GM18517 (cell line): ENCODE data around the gene CSTF2.

ENCODE experiments used
- ATAC-seq: cut with Tn5 transposase; IDR thresholded peaks from one replicate; pipeline ENCODE4 v1.9.1; 2021; ENCODE audit warnings: mild to moderate bottlenecking, moderate library complexity; ENCODE audit not compliant: unreplicated experiment

CSTF2 gene

DNA sequence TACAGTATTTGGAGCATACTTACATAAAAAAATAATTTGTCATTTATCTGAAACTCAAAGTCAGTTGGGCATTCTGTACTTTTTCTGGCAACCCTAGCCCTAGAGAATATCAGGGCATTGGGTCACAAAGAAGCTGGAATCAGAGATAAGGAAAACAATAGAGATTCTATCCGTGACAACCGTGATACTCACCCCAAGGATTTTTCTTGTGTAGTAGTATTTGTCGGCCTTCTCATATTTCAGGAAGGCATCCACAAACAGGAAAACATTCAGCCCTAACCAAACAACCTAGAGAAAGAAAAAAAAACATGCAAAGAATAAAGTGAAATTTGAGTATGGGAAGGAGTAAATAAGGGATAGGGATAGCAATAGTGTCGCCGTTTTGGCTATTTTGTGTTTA, 50.3 kb downstream of the CSTF2 start:
- ATAC-seq: no peak

- ATAC-seq: no peak
These were observed 51.7 kb downstream of the CSTF2 start for GRCh38 chrX:100871594-100872560.

DNA sequence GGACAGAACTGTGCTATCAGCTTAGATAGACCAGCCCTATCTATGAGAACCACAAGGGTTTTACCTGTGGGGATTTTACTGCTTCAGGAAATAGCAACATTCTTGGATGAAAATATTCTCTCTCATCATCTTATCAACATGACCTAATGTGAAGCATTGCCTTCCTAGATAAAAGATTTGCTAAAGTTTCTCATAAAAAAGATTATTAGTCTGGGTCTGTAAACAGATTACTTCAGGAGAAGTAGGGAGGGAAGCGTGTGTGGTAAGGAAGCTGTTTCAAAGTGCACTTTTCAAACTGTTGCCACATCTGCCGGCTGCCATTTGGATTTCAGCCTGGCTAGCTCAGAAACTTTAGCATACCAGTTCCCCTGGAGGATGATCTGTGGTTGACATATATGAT, 54.1 kb downstream of the CSTF2 start, which contains the start of gene NOX1:
NOX1 (minus strand) TSS at position 35 of the 400 bp plus-strand sequence. CDS start 220 bp downstream, outside the sequence.
- ATAC-seq: no peak

GRCh38 chrX:100880368-100880767, 60.2 kb downstream of the CSTF2 start:
- no peak for ATAC-seq

- no peak for ATAC-seq
These were observed 63.5 kb downstream of the CSTF2 start for GRCh38 chrX:100883654-100884053.
